ENCODE results near the gene OBP2B.

GRCh38 chr9:133167769-133168168 is 41.3 kb downstream of the OBP2B start:
- TF ChIP-seq EZH2 (IDR thresholded peaks at IDR 0.05; ENCODE audit: insufficient read depth, poor library complexity, severe bottlenecking) (no peak), EZH2phosphoT487 (IDR thresholded peaks at IDR 0.05; ENCODE audit: insufficient read depth, low read depth) (no peak)

Measured in GM23248 (cell line).